Stimulated activated memory B cell treated with anti-CD40 and anti-IgM and Interleukin-4, amounts not matched to agents 10 μg/mL and 1 μg/mL and 100 μg/mL, for 72 hours (primary cell): ENCODE results near the gene FUZ.

Experiments
- ATAC-seq: fragments of 150-1000 bp; cut with Tn5 transposase; 2 replicates; pipeline ENCODE4 v1.10.0; 2021
- H3K27ac Mint-ChIP-seq: one replicate; pipeline ENCODE4 v1.8.0; 2022; ENCODE audit warnings: mild to moderate bottlenecking, mixed read lengths
- H3K27me3 Mint-ChIP-seq: one replicate; pipeline ENCODE4 v1.8.0; 2022; ENCODE audit warnings: mixed read lengths
- H3K36me3 Mint-ChIP-seq: one replicate; pipeline ENCODE4 v1.8.0; 2022; ENCODE audit warnings: mixed read lengths
- H3K4me1 Mint-ChIP-seq: one replicate; pipeline ENCODE4 v1.8.0; 2022; ENCODE audit warnings: mixed read lengths
- H3K4me3 Mint-ChIP-seq: one replicate; pipeline ENCODE4 v1.8.0; 2022; ENCODE audit warnings: mild to moderate bottlenecking, moderate library complexity, mixed read lengths
- H3K9me3 Mint-ChIP-seq: one replicate; pipeline ENCODE4 v1.8.0; 2022; ENCODE audit warnings: mixed read lengths

The FUZ gene

DNA sequence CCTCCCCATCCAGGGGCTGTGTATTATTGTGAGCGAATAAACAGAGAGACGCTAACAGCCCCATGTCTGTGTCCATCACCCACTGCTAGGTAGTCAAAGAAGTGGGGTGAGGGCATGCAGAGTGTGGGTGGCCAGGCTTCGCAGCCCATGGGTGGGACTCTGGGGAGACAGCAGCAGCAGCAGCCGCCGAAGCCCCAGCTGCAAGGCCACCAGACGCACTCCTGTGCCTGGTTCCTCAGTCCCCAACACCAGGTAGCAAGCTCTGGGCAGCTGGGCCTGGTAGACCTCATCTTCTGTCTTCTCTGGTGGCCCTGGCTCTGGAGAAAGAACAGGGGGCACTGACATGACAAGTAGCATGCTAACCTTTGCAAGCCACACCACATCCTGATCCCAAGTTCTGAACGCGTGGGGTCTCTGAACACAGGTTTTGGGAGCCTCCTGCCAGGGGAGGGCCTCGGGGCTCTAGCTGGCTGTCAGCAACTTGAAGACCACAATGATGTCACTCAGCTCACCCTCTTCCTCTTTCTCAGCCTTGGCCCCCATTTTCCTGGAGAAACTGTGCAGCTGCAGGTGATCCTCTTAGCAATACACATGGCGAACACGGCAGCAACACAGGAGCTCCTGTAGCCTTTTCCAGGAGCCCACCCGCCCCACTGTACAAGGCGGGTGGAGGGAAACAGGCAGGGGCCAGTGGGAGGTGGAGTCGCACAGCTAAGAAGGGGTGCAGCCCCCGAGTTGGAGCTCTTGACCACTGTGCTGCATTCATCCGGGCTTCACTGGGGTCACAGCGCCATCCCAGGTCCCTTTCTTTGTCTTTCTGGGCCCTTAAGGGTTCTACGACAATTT, 5.8 kb downstream of the FUZ start:
- Mint-ChIP-seq H3K36me3 (peaks cover 25% of the 10 kb centered on the region), H3K27ac (peak overlapping the region; percentile 42), H3K9me3 (no peaks in the 10 kb centered on the region), H3K4me1 (peaks cover 46% of the 10 kb centered on the region), H3K27me3 (no peaks in the 10 kb centered on the region), H3K4me3 (no peak overlapping the region)
- ATAC-seq = peak; percentile 62

DNA sequence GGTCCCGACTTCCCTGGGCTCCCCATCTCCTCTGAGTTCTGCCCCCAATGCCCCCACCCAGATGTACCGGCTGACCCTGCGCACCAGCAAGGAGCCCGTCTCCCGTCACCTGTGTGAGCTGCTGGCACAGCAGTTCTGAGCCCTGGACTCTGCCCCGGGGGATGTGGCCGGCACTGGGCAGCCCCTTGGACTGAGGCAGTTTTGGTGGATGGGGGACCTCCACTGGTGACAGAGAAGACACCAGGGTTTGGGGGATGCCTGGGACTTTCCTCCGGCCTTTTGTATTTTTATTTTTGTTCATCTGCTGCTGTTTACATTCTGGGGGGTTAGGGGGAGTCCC, 6.5 kb downstream of the FUZ start:
- Mint-ChIP-seq H3K27ac (peak overlapping the region; percentile 42), H3K4me3 (no peak overlapping the region), H3K36me3 (peaks cover 28% of the 10 kb centered on the region), H3K4me1 (peaks cover 40% of the 10 kb centered on the region), H3K9me3 (no peaks in the 10 kb centered on the region), H3K27me3 (no peaks in the 10 kb centered on the region)
- no peak for ATAC-seq

DNA sequence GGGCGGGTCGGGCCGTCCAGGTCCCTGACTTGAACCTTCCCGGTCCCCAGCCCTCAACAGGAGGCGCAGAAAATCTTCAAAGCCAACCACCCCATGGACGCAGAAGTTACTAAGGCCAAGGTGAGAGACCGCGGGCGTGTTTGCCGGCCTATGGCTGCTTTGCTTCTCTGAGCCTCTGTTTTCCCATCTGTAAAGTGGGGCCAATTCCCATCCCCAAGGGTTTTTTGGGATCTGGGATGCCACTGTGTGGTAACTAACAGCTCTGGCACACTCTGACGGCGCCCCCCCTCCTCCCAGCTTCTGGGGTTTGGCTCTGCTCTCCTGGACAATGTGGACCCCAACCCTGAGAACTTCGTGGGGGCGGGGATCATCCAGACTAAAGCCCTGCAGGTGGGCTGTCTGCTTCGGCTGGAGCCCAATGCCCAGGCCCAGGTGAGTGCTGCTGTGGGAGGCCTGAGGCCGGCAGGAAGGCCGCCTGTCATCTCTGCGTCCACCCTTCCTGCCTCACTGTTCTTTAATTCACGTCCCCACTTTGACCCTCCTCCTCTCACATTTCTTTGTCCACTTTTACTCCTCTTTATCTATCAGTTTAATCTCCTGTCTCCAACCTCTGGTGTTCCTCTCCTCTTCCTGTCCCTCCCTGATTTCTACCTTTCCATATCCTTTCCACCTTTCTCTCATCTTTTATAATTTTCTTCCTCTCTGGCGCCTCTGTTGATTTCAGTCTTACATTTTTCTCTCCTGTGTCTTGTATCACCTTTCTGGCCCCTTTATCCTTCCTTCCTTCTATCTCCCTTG, 7.1 kb downstream of the FUZ start:
- Mint-ChIP-seq H3K27me3 (no peaks in the 10 kb centered on the region), H3K4me1 (peaks cover 40% of the 10 kb centered on the region), H3K27ac (peak overlapping the region; percentile 42), H3K36me3 (peaks cover 28% of the 10 kb centered on the region), H3K4me3 (no peak overlapping the region), H3K9me3 (no peaks in the 10 kb centered on the region)
- no peak for ATAC-seq

DNA sequence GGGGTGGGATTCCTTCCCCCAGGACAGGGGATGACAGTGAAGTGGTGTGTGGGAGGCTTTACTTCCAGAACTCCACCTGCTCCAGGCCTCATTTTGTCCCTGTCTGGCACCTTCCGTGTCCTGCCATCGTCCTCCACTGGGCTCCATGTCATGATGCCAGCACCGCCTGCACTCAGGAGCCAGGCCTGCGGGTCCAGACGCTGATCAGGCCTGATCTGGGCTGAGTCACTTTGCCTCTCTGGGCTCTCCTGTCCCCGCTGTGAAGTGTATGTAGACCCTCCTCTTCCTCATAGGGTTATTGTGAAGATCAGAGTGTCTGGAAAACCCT, 9.6 kb downstream of the FUZ start:
- Mint-ChIP-seq H3K4me3 (no peak overlapping the region), H3K27ac (no peak overlapping the region), H3K36me3 (peaks cover 53% of the 10 kb centered on the region), H3K9me3 (no peaks in the 10 kb centered on the region), H3K27me3 (no peaks in the 10 kb centered on the region), H3K4me1 (peaks cover 23% of the 10 kb centered on the region)
- no peak for ATAC-seq

DNA sequence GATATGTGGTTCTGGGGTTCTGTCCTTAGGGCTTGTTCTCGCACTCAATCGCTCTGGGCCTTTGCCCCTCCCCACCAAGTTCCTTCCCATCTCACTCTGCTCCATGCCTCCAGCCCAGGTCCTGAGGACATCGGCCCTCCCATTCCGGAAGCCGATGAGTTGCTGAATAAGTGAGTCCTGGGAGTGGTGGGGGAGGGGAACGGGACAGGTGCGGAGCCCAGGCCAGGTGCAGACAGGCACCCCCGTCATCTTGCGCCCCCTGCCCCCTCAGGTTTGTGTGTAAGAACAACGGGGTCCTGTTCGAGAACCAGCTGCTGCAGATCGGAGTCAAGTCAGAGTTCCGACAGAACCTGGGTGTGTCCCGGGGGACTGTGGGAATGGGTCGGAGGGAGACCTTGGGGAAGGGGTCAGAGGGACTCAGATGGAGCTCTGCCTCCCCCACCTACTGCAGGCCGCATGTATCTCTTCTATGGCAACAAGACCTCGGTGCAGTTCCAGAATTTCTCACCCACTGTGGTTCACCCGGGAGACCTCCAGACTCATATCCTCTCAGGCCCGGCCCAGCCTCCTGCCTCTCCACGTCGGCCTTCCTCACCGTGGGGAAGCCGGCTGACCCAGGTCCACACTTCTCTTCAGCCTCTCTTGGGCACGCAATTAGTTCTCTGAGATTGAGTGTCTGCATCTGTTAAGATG, 10.1 kb downstream of the FUZ start:
- Mint-ChIP-seq H3K27me3 (no peaks in the 10 kb centered on the region), H3K4me1 (peaks cover 18% of the 10 kb centered on the region), H3K4me3 (no peak overlapping the region), H3K27ac (no peak overlapping the region), H3K9me3 (no peaks in the 10 kb centered on the region), H3K36me3 (peaks cover 58% of the 10 kb centered on the region)
- no peak for ATAC-seq

DNA sequence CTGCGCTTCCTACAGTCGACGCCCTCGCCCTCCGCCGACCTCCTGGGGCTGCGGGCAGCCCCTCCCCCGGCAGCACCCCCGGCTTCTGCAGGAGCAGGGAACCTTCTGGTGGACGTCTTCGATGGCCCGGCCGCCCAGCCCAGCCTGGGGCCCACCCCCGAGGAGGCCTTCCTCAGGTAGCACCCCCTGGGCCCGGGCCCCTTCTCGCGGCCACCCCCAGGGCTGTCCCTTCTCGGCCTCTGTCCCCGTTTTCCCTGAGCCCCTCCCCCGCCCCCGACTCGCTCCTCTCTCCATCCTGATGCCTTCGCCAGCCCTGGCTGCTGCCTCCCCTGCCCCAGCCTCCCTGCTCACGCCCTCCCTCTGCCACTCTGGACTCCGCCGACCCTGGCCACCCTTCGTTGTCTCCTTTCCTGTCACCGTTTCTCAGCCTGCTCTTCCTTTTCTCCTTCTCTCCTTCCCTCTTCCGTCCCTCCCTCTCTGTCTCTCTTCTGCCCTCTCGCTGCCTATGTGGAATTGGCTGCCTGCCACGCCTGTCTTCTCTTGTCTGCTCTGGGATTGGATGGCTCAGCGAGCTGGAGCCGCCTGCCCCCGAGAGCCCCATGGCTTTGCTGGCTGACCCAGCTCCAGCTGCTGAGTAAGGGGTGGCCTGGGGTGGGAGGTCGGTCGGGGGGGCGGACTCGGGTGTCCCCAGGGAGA, 11.0 kb downstream of the FUZ start:
- H3K4me3 Mint-ChIP-seq = no peak overlapping the region
- no peaks in the 10 kb centered on the region for H3K9me3 Mint-ChIP-seq
- H3K36me3 Mint-ChIP-seq = peaks cover 61% of the 10 kb centered on the region
- H3K4me1 Mint-ChIP-seq = peaks cover 9% of the 10 kb centered on the region
- peak; percentile 13 for ATAC-seq
- no peaks in the 10 kb centered on the region for H3K27me3 Mint-ChIP-seq
- H3K27ac Mint-ChIP-seq = no peak overlapping the region

DNA sequence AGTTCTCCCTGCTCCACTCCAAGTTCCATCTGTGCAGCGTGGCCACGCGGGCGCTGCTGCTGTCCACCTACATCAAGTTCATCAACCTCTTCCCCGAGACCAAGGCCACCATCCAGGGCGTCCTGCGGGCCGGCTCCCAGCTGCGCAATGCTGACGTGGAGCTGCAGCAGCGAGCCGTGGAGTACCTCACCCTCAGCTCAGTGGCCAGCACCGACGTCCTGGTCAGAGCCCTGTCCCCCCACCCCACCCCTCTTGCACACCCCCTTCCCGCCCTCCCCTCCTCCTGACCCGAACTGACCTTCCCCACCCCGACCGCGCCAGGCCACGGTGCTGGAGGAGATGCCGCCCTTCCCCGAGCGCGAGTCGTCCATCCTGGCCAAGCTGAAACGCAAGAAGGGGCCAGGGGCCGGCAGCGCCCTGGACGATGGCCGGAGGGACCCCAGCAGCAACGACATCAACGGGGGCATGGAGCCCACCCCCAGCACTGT, 11.6 kb downstream of the FUZ start:
- no peaks in the 10 kb centered on the region for H3K27me3 Mint-ChIP-seq
- ATAC-seq = peak; percentile 32
- peaks cover 63% of the 10 kb centered on the region for H3K36me3 Mint-ChIP-seq
- peaks cover 5% of the 10 kb centered on the region for H3K4me1 Mint-ChIP-seq
- H3K4me3 Mint-ChIP-seq = no peak overlapping the region
- no peak overlapping the region for H3K27ac Mint-ChIP-seq
- no peaks in the 10 kb centered on the region for H3K9me3 Mint-ChIP-seq

DNA sequence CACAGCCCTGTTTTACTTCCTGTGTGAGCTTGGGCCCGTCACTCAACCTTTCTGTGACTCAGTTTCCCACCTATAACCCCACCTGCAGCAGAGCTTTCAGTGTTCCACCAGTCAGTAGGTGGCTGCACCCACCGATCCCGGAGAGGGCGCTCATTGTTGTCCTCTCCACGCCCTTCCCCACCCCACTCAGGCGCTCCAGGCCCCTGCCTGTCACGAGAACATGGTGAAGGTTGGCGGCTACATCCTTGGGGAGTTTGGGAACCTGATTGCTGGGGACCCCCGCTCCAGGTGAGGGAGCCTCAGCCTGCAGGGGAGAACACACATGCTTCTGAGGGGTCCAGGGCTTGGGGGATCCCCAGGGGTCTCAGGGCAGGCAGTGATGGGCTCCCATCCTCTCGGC, 12.3 kb downstream of the FUZ start:
- Mint-ChIP-seq H3K36me3 (peaks cover 64% of the 10 kb centered on the region), H3K27me3 (no peaks in the 10 kb centered on the region), H3K4me1 (no peaks in the 10 kb centered on the region), H3K4me3 (no peak overlapping the region), H3K9me3 (no peaks in the 10 kb centered on the region), H3K27ac (no peak overlapping the region)
- ATAC-seq = no peak

DNA sequence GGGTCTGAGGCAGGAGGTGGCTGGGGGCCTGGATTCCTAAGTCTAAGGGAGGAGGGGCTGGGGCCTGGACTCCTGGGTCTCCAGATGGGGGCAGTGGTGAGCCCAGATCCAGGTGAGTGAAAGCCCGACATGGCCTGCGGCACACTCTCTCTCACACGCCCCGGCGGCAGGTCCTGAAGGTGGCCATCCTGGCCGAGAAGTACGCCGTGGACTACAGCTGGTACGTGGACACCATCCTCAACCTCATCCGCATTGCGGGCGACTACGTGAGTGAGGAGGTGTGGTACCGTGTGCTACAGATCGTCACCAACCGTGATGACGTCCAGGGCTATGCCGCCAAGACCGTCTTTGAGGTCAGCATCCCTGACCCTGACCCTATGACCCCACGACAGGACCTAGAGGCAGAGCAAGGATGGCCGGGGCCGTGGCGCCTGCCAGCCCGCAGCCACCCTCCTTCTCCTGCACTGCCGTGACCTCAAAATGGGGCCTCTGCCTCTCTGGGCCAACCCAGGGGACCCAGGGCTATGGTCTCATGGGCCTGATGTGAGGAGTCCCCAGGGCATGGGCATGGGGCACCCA, 13.2 kb downstream of the FUZ start:
- no peak overlapping the region for H3K4me3 Mint-ChIP-seq
- H3K9me3 Mint-ChIP-seq = no peaks in the 10 kb centered on the region
- peaks cover 73% of the 10 kb centered on the region for H3K36me3 Mint-ChIP-seq
- no peak overlapping the region for H3K27ac Mint-ChIP-seq
- no peak for ATAC-seq
- H3K4me1 Mint-ChIP-seq = no peaks in the 10 kb centered on the region
- H3K27me3 Mint-ChIP-seq = no peaks in the 10 kb centered on the region

DNA sequence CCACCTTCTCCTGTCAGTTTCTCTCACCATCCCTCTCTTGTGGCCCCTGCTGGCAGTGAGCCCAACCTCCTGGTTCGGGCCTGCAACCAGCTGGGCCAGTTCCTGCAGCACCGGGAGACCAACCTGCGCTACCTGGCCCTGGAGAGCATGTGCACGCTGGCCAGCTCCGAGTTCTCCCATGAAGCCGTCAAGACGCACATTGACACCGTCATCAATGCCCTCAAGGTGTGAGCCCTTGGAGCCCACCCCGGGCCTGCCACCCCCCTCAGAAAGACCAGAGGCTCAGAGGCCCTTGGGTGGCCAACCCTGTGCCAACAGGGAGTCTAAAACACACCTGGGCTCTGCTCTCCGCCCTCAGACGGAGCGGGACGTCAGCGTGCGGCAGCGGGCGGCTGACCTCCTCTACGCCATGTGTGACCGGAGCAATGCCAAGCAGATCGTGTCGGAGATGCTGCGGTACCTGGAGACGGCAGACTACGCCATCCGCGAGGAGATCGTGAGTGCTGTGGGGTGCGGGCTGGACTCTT, 13.8 kb downstream of the FUZ start:
- Mint-ChIP-seq H3K4me3 (no peak overlapping the region), H3K4me1 (no peaks in the 10 kb centered on the region), H3K27me3 (no peaks in the 10 kb centered on the region), H3K36me3 (peaks cover 78% of the 10 kb centered on the region), H3K9me3 (no peaks in the 10 kb centered on the region), H3K27ac (no peak overlapping the region)
- ATAC-seq = no peak

DNA sequence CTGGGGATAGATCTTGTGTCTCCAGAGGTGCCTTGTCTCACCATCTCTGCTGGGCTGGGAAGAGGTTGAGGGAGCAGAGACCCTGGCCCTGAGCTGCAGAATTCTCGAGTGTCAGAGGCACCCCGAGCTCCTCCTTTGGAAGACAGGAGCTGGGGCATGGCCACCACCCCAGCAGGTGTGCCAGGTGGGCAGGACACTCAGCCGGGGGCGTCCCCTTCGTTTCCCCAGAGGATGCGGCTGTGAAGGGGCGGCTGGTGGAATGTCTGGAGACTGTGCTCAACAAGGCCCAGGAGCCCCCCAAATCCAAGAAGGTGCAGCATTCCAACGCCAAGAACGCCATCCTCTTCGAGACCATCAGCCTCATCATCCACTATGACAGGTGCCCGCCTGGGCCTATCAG, 14.5 kb downstream of the FUZ start:
- Mint-ChIP-seq H3K27me3 (no peaks in the 10 kb centered on the region), H3K36me3 (peaks cover 77% of the 10 kb centered on the region), H3K4me1 (no peaks in the 10 kb centered on the region), H3K9me3 (no peaks in the 10 kb centered on the region), H3K4me3 (no peak overlapping the region), H3K27ac (no peak overlapping the region)
- no peak for ATAC-seq

DNA sequence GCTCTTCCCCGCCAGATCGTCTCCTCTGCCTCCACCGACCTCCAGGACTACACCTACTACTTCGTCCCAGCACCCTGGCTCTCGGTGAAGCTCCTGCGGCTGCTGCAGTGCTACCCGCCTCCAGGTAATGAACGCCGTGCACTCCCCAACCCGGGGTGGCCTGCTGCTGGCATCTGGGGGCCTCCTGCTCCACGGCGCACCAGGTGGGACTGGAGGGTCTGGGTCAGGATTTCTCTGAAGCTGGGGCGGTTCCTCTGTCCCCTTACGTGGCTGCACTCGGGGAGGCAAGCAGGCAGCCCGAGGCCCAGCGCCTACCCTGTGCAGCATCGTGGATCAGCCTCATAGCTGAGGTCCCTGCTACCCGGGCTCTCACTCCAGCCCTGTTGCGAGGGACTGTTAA, 17.5 kb downstream of the FUZ start:
- no peak for ATAC-seq
- Mint-ChIP-seq H3K4me1 (no peaks in the 10 kb centered on the region), H3K36me3 (peaks cover 83% of the 10 kb centered on the region), H3K4me3 (no peak overlapping the region), H3K9me3 (no peaks in the 10 kb centered on the region), H3K27ac (no peak overlapping the region), H3K27me3 (no peaks in the 10 kb centered on the region)

DNA sequence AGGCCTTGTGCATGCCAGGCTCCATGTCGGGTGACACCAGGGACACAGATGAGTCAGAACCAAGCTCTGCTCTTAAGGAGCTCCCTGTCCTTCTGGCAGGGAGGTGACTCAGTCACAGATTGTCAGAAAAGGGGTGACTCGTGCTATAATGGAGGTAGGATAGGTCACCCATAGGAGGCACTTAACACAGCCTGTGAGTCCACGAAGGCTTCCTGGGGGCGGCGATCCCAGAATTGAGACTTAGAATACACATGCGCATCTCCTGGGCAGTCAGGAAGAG, 19.6 kb downstream of the FUZ start:
- Mint-ChIP-seq H3K9me3 (no peaks in the 10 kb centered on the region), H3K27me3 (no peaks in the 10 kb centered on the region), H3K27ac (no peak overlapping the region), H3K36me3 (peaks cover 81% of the 10 kb centered on the region), H3K4me3 (no peak overlapping the region), H3K4me1 (no peaks in the 10 kb centered on the region)
- no peak for ATAC-seq

DNA sequence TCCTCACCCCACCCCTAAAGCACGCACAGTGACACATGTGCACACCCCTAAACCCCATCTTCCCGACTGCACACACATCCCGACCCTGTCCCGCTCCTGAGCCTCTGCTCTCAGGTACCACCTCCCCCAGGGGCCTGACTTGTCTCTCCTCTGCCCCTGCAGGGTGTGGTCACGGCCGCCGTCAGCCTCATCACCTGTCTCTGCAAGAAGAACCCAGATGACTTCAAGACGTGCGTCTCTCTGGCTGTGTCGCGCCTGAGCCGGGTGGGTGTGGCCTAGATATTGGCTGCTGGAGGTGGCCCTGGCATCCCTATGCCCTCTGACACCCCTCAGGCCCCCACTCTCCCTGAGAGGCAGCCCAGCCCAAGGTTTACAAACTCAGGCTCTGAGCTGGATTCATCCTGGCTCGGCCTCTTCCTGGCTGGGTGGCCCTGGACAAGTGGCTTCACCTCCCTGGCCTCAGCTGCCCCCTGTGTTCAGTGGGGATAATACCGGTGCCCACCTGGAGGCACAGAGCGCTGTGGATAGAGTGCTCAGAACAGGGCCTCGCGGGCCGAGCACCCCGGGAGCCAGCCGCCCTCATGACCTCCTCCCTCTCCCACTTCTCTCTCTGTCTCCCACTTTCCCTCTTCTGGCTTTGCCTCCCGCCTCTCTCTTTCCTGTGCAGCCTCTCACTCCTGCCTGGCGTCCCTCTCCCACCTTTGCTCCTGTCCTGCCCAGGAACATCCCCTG, 20.1 kb downstream of the FUZ start:
- H3K4me3 Mint-ChIP-seq = no peak overlapping the region
- H3K9me3 Mint-ChIP-seq = no peaks in the 10 kb centered on the region
- peaks cover 81% of the 10 kb centered on the region for H3K36me3 Mint-ChIP-seq
- H3K27ac Mint-ChIP-seq = no peak overlapping the region
- ATAC-seq = peak; percentile 16
- H3K27me3 Mint-ChIP-seq = no peaks in the 10 kb centered on the region
- no peaks in the 10 kb centered on the region for H3K4me1 Mint-ChIP-seq
